VCaP (cell line): ENCODE results near the gene WNT10A.

Experiments
- H3K27ac ChIP-seq: fragments of 450-650 bp; 2 replicates; pipeline ENCODE4 v1.5.1; 2017
- TF ChIP-seq, protein P1 (sequence below): fragments of 450-650 bp; conservative IDR thresholded peaks from 2 replicates; pipeline ENCODE4 v1.5.1; 2017; ENCODE audit warnings: mild to moderate bottlenecking, moderate library complexity

Gene WNT10A

DNA sequence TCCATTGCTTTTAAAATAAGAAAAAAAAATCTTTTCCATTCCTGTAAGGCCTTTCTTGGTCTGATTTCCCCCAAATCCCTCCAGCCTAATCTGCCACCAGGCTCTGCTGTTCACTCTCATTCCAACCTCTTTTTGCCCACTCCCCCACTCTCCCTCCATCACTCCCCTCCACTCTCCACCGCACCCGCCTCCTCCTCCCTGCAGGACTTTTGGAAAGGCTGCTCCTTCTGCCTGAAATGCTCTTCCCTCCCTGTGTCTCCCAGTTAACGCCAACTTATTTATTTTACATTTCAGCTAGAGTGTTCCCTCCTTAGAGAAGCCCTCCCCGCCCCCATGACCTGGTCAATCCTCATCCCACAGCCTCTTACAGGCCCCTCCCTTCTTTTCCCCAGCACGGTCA lies 25.8 kb upstream of the WNT10A start:
- TF ChIP-seq, protein P1, sequence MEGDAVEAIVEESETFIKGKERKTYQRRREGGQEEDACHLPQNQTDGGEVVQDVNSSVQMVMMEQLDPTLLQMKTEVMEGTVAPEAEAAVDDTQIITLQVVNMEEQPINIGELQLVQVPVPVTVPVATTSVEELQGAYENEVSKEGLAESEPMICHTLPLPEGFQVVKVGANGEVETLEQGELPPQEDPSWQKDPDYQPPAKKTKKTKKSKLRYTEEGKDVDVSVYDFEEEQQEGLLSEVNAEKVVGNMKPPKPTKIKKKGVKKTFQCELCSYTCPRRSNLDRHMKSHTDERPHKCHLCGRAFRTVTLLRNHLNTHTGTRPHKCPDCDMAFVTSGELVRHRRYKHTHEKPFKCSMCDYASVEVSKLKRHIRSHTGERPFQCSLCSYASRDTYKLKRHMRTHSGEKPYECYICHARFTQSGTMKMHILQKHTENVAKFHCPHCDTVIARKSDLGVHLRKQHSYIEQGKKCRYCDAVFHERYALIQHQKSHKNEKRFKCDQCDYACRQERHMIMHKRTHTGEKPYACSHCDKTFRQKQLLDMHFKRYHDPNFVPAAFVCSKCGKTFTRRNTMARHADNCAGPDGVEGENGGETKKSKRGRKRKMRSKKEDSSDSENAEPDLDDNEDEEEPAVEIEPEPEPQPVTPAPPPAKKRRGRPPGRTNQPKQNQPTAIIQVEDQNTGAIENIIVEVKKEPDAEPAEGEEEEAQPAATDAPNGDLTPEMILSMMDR = no peak
- H3K27ac ChIP-seq = no peak overlapping the region

DNA sequence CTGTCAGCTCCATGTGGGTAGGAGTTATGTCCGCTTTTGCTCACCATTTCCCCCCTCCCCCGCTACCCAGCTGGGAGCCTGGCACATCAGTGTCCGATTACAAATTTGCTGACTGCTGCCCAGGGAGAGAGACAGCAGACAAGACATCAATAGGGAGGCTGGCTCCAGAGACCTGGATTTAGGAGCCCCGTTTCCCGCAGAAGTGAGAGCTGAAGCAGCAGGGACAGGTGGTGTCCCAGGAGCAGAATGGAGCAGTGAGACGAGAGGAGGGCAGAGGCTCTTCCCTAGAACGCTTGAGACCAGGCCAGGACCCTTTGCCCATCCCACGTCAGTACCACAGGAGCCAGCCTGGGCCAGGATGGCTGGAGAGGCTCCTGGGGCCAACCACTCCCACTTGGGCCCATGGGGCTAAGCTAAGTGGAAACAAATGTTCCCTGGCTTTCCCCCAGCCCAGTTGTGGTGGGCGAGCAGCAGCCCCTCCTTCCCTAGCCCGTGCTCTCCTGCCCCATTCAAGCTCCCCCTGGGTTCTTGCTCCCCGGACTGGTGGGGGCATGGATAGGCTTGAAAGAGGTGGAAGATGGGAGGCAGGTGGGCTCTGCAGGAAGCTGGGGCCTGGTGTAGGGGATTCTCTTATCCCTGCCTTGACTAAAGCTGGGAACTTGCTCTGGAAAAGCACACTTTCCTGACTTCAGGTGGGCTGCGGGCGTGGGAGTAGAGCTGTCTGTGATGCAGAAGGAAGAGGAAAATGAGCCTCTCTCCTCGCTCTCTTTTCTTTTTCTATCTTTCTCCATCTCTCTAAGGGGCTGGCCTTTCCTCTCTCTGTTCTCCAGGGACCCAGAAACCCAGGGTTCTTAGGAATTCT lies 25.1 kb upstream of the WNT10A start:
- H3K27ac ChIP-seq = no peak overlapping the region
- TF ChIP-seq, protein P1 = no peak

DNA sequence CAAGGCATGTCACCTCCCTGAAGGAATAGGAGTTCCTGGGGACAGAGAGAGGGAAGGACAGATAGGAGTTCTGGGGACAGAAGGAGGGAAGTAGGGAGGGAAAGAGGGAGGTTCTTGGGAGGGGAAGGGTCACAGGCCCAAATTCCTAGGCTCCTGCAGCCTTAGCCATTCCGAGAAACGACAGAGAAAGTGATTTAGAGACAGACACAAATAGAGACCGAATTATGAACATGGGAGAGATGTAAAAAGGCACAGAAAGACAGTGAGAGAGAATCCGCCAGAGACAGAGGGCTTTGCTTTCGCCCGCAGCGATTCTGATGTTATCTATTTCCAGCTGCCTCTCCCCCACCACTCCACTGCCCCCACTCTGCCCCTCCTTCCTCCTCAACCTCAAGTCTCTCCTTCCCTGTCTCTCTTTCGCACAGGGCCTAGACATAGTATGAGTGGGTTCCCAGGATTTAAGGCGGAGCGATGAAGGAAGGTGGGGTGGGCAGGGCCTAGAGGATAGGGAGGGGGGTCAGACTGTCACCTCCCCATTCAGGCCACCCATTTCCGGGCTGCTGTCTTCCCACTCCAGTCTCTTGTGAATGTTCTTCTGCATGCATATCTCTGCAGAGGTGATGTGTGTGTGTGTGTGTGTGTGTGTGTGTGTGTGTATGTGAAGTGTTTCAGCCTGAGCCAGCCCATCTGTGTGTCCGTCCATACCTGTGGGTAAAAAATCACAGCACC lies 24.3 kb upstream of the WNT10A start:
- TF ChIP-seq, protein P1 = no peak
- H3K27ac ChIP-seq = no peak overlapping the region

DNA sequence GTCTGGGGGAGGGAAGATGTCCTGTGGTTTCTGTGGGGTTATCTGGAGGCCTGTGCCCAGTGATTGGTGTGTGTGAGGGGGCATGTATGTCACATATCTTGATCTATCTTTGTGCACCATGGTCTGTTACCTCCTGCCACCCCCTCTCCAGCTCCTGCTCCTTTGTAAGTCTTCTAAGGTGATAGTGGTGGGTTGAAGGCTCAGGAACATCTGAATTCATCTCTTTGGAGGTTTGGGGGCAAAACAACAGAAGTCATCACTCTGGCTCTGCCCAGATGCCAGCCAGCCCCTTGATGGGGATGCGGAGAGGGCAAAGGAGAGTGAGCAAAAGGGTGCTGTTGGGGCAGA lies 23.8 kb upstream of the WNT10A start:
- no peak overlapping the region for H3K27ac ChIP-seq
- TF ChIP-seq, protein P1 = no peak

DNA sequence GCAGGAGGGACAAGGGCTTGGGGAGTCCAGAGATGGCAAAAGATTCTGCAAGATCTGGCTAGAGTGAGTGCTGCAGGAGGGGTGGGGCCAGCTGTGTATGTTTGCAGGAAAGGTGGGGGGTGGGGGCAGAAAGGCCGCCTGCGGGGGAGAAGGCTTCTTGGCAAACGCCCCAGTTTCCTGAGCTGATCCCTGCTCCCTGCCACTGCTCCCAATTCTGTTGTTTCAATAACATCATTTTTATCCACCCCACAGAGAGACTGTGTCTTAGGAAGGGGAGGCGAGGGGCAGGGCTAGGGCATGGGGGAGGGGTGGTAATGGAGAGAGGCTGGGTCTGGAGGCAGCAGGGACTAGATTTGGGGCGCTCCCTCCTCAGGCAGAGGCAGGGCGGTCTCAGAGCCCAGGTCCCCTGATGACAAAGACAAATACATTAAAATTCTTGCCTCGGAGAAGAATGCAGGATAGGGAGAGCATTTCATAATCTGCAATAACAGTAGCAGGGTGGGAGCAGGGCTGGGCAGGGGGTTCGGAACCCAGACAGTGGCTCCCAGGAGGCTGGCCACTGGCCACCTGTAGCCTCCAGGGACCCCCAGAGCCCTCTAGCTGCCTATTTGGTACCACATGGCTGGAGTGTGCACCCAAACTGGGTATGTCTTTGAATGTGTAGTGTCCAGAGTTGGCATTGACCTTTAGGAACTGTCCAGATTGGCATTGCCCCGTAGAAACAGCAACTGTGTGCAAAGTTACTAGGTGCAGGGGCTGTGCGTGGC lies 23.1 kb upstream of the WNT10A start:
- TF ChIP-seq, protein P1 = no peak
- no peak overlapping the region for H3K27ac ChIP-seq

DNA sequence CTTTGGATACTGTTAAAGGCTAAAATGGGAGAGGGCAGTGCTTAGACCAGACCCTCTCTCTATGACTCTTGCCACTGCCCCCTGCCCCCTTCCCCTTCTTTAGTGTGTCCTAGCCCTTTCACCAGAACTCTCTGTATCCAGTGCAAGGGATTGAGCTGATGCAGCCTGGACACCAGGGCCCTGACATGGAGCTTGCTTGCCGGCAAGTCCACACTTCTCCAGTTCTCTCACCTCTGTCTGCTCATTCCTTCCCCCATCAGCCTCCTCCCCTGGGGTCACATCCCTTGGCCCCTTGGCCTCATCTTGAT lies 22.6 kb upstream of the WNT10A start:
- TF ChIP-seq, protein P1 = no peak
- no peak overlapping the region for H3K27ac ChIP-seq
